ENCODE results near the gene MALT1.

The MALT1 gene

DNA sequence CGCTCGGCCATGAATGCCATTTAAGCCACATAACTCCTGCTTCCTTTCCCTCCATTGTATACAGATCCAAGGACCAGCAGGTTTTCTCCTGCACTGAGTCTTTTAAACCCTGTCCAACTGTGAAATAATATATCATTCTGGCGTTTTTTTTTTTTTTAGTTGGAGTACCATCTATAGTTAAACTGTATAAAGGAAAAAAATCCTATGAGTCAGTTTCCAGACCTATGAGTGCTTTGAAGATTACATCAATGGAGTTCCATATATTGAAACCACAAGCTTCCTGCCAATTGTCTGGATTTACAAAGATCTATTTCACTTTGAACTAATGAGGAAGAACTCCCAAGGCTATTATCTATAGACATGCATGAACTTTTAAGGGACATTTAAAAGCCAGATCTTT is 2.4 kb upstream of the MALT1 start:
- no peak for DNase-seq (ENCODE audit: low read depth, low spot score)
- ChIA-PET CTCF (interaction anchor here (1.3 to 1.9 kb wide), 3 partner anchors 95 to 139 kb away, joined by 4 to 7 read pairs (median 6); no protein-coding TSS in a partner anchor), POLR2A (no interaction called here)
- TF ChIP-seq, protein P1, sequence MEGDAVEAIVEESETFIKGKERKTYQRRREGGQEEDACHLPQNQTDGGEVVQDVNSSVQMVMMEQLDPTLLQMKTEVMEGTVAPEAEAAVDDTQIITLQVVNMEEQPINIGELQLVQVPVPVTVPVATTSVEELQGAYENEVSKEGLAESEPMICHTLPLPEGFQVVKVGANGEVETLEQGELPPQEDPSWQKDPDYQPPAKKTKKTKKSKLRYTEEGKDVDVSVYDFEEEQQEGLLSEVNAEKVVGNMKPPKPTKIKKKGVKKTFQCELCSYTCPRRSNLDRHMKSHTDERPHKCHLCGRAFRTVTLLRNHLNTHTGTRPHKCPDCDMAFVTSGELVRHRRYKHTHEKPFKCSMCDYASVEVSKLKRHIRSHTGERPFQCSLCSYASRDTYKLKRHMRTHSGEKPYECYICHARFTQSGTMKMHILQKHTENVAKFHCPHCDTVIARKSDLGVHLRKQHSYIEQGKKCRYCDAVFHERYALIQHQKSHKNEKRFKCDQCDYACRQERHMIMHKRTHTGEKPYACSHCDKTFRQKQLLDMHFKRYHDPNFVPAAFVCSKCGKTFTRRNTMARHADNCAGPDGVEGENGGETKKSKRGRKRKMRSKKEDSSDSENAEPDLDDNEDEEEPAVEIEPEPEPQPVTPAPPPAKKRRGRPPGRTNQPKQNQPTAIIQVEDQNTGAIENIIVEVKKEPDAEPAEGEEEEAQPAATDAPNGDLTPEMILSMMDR (IDR thresholded peaks at IDR 0.05; ENCODE audit: insufficient read depth, low read length, missing control alignments) = no peak
- no peak overlapping the region for H3K4me3 ChIP-seq (ENCODE audit: low read depth, low read length)

DNA sequence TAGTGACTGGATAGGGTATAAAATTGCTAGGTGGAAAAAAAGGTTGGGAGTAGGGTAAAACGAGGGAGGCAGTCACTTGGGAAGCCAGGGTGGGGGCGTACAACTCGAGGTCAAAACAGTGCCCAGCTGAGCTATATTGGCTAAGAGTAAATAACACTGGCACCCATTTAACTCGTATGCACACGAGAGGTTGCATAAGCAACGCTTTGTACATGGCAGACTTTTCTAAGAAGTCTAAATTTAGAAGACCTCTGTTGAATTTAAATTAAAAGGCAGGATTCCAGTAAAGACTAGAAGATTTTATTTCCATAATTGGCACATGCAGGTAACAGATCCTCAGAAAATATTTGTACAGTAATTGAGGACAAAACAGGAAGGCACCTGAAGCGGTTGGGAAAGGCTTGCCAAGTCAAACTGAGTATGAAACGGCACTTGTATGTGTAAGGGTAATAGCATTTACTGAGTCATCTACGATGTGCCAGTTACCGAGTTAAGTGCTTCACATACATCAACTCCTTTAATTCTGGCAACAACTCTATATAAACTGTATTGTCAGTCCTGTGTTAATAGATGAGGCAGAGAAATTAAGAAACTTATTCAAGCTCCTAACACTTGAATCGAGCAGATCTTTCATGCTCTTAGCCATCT is 1.4 kb upstream of the MALT1 start:
- DNase-seq (ENCODE audit: low read depth, low spot score) = no peak
- no peak overlapping the region for H3K4me3 ChIP-seq (ENCODE audit: low read depth, low read length)
- ChIA-PET CTCF (interaction anchor here (0.7 to 2.1 kb wide), 8 partner anchors 8 to 142 kb away, joined by 3 to 7 read pairs (median 5); no protein-coding TSS in a partner anchor), POLR2A (interaction anchor here (1.2 to 2.6 kb wide), 3 partner anchors 8 to 90 kb away, joined by 4 to 10 read pairs (median 9); no protein-coding TSS in a partner anchor)
- TF ChIP-seq, protein P1 (IDR thresholded peaks at IDR 0.05; ENCODE audit: insufficient read depth, low read length, missing control alignments) = no peak

DNA sequence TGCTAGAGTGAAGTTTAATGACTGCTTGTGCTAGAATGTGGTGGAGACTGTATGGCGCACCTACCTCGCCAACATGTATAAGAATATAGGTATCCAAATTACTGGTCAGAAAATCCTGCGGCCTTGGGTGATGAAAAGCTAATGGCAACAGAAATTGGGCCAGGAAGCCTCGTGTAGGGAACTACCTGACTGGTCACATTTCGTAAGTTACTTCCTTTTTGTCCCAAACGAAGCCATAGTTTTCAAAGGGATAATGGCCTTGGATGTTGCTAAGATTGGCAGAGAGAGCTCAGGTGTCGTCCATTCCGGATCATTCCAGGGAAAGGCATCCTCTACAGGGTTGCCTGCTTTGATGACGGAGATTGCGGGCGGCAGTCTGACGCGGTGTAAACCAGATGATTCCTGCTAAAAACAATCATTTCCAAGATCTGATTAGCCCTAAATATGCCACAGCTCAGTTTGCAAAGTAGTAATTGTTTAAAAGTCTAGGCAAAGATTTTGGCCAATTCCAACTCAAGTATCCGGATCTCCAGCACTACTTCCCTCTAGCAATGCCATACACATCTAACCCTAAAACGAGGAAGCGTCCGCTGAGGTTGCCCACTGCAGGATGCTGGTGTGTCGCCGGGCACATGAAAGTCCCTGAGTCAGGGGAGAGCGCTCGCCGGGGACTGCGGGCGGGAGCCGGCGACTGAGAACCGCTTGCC is 708 bp upstream of the MALT1 start:
- peak overlapping the region; percentile 71 for H3K4me3 ChIP-seq (ENCODE audit: low read depth, low read length)
- TF ChIP-seq, protein P1 (IDR thresholded peaks at IDR 0.05; ENCODE audit: insufficient read depth, low read length, missing control alignments) = no peak
- ChIA-PET CTCF (interaction anchor here (0.7 to 2.1 kb wide), 11 partner anchors 9 to 142 kb away, joined by 3 to 9 read pairs (median 4); no protein-coding TSS in a partner anchor), POLR2A (interaction anchor here (0.6 to 2.6 kb wide), 13 partner anchors 9 to 389 kb away, joined by 3 to 11 read pairs (median 4); no protein-coding TSS in a partner anchor)
- no peak for DNase-seq (ENCODE audit: low read depth, low spot score)

DNA sequence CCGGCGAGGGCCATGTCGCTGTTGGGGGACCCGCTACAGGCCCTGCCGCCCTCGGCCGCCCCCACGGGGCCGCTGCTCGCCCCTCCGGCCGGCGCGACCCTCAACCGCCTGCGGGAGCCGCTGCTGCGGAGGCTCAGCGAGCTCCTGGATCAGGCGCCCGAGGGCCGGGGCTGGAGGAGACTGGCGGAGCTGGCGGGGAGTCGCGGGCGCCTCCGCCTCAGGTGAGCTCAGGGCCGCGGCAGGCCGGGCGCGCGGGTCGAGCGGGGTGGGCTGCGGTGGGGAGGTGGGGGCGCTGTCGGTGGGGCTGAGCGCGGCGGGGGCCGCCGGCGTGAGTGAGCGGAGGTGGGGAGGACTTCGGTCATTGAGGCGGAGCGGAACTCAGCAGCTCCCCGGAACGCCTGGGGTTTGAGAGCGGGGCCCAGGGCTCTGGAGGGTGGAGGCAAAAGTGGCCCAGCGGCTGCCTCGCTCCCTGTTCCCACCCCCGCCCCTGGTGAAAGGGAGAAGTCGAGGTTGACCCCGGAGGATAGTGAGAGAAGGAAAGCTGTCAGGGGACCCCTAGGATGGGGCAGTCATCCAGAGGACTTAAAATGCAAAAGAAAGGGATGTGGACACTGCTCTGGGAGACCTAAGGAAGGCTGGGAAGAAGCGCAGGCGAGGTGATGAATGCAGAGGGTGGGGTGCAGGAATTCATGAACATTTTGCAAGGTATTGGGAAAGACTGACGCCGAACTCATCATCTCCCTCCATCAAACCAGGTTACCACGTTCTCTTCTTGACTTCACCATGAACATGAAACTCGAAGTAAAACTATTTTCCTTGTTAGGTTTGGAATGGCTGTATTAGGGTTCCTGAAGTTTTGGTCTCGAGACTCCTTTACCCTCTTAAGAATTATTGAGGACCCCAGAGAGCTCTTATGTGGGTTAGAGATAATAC is 633 bp downstream of the MALT1 start:
- peak overlapping the region; percentile 71 for H3K4me3 ChIP-seq (ENCODE audit: low read depth, low read length)
- DNase-seq (ENCODE audit: low read depth, low spot score) = no peak
- POLR2A ChIA-PET = interaction anchor here (0.6 to 2.6 kb wide), 10 partner anchors 9 to 127 kb away, joined by 3 to 11 read pairs (median 4); no protein-coding TSS in a partner anchor
- TF ChIP-seq, protein P1 (IDR thresholded peaks at IDR 0.05; ENCODE audit: insufficient read depth, low read length, missing control alignments) = no peak
- CTCF ChIA-PET = interaction anchor here (1.0 to 2.1 kb wide), 11 partner anchors 10 to 144 kb away, joined by 3 to 9 read pairs (median 4); no protein-coding TSS in a partner anchor

DNA sequence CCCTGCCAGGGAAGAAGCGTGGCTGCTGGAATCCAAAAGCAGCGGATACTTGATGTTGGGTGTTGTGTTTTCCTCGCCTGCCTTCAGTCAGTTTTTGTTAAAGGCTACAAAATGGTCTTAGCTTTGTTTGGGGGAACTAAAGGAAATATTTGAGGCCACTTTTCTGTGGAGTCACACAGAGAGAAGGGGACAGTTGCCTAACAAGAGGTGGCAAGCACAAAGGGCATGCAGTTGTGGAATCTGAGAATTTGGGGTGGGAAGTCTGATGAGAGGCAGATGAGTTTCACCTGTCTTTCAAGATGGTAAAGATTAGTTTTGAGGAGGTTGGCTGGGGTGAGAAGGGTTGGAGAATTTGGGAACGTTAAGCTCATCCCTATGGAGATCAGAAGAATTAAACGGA is 2.9 kb downstream of the MALT1 start:
- POLR2A ChIA-PET = interaction anchor here (0.6 kb wide), 1 partner anchor 72 kb away, joined by 3 read pairs; no protein-coding TSS in a partner anchor
- no peak overlapping the region for H3K4me3 ChIP-seq (ENCODE audit: low read depth, low read length)
- CTCF ChIA-PET = interaction anchor here (0.9 kb wide), 1 partner anchor 24 kb away, joined by 3 read pairs; no protein-coding TSS in a partner anchor

More for the DNA sequence above, 2.9 kb downstream of the MALT1 start:
- no peak for DNase-seq (ENCODE audit: low read depth, low spot score)
- TF ChIP-seq, protein P1 (IDR thresholded peaks at IDR 0.05; ENCODE audit: insufficient read depth, low read length, missing control alignments) = no peak

Measured in AG04449 (cell line).